ENCODE data around the gene NCOA3.
"Not testable (repeated sequence)": the region's sequence is repeated elsewhere in the genome, so short reads cannot be mapped to it uniquely, and the experiment has no call there.

NCOA3 gene

GRCh38 chr20:47551841-47552240 is 50.2 kb downstream of the NCOA3 start:
- DNase-seq (ENCODE audit: low read depth) = no peak
- H3K4me3 ChIP-seq (ENCODE audit: low read depth, low read length) = no peak overlapping the region
- no peak for TF ChIP-seq CTCF (IDR thresholded peaks at IDR 0.05; ENCODE audit: low read depth, low read length, missing control alignments)
- in situ Hi-C loops (cut with HindIII; ENCODE audit: low sequenced_read_pairs) = no loop called here

GRCh38 chr20:47552996-47553395 is 51.3 kb downstream of the NCOA3 start:
- no peak for DNase-seq (ENCODE audit: low read depth)
- no peak overlapping the region for H3K4me3 ChIP-seq (ENCODE audit: low read depth, low read length)
- in situ Hi-C loops (cut with HindIII; ENCODE audit: low sequenced_read_pairs) = no loop called here
- TF ChIP-seq CTCF (IDR thresholded peaks at IDR 0.05; ENCODE audit: low read depth, low read length, missing control alignments) = no peak

GRCh38 chr20:47553594-47554235 is 52.0 kb downstream of the NCOA3 start:
- DNase-seq (ENCODE audit: low read depth); H3K4me3 ChIP-seq (ENCODE audit: low read depth, low read length); in situ Hi-C loops (cut with HindIII; ENCODE audit: low sequenced_read_pairs): not testable (repeated sequence)

- H3K4me3 ChIP-seq (ENCODE audit: low read depth, low read length); in situ Hi-C loops (cut with HindIII; ENCODE audit: low sequenced_read_pairs); DNase-seq (ENCODE audit: low read depth): not testable (repeated sequence)
Measured at GRCh38 chr20:47554283-47554682, 52.6 kb downstream of the NCOA3 start.

DNA sequence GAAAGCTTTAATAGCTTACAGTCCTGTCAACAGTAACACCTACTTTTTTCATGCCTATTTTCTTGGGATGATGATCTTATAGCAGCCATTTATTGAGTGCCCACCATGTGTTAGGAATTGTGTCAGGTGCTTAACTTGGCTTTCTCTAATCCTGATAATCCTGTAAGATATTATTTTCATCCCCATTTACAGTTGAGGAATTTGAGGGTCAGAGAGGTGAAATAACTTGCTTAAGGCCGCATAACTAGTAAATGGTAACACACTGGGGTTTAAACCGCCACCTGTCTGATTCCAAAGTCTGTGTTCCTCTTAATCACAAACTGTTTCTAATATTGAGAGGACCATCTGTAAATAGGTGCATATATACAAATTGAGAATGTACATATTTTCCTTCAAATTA is 55.5 kb downstream of the NCOA3 start:
- in situ Hi-C loops (cut with HindIII; ENCODE audit: low sequenced_read_pairs) = no loop called here
- TF ChIP-seq CTCF (IDR thresholded peaks at IDR 0.05; ENCODE audit: low read depth, low read length, missing control alignments) = no peak
- no peak overlapping the region for H3K4me3 ChIP-seq (ENCODE audit: low read depth, low read length)
- no peak for DNase-seq (ENCODE audit: low read depth)

DNA sequence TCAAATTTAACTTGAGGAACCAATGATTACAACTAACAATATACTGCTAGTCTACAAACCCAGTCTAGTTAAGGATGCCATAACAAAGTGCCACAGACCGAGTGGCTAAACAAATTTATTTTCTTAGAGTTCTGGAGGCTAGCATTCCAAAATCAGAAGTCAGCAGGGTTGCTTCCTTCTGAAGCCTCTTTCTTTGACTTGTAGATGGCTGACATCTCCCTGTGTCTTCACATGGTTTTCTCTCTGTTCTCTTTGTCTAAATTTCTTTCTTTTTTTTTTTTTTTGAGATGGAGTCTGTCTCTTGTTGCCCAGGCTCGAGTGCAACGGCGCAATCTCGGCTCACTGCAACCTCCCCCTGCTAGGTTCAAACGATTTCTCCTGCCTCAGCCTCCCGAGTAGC is 56.1 kb downstream of the NCOA3 start:
- TF ChIP-seq CTCF (IDR thresholded peaks at IDR 0.05; ENCODE audit: low read depth, low read length, missing control alignments) = no peak
- no peak overlapping the region for H3K4me3 ChIP-seq (ENCODE audit: low read depth, low read length)
- DNase-seq (ENCODE audit: low read depth) = no peak
- in situ Hi-C loops (cut with HindIII; ENCODE audit: low sequenced_read_pairs) = no loop called here

- H3K4me3 ChIP-seq (ENCODE audit: low read depth, low read length) = no peak overlapping the region
- TF ChIP-seq CTCF (IDR thresholded peaks at IDR 0.05; ENCODE audit: low read depth, low read length, missing control alignments) = no peak
- in situ Hi-C loops (cut with HindIII; ENCODE audit: low sequenced_read_pairs) = no loop called here
- DNase-seq (ENCODE audit: low read depth) = no peak
Measured at GRCh38 chr20:47558295-47559066, 56.8 kb downstream of the NCOA3 start.
